SKM-1 treated with dmso at 0.1 percent for 144 hours (cell line): Measurements from ENCODE around the gene SDF4.

Source experiments
- DNase-seq: peaks from one replicate; lab custom pipeline; 2025; ENCODE audit not compliant: unreplicated experiment; lab: John Stamatoyannopoulos, UW

SDF4 gene

DNA sequence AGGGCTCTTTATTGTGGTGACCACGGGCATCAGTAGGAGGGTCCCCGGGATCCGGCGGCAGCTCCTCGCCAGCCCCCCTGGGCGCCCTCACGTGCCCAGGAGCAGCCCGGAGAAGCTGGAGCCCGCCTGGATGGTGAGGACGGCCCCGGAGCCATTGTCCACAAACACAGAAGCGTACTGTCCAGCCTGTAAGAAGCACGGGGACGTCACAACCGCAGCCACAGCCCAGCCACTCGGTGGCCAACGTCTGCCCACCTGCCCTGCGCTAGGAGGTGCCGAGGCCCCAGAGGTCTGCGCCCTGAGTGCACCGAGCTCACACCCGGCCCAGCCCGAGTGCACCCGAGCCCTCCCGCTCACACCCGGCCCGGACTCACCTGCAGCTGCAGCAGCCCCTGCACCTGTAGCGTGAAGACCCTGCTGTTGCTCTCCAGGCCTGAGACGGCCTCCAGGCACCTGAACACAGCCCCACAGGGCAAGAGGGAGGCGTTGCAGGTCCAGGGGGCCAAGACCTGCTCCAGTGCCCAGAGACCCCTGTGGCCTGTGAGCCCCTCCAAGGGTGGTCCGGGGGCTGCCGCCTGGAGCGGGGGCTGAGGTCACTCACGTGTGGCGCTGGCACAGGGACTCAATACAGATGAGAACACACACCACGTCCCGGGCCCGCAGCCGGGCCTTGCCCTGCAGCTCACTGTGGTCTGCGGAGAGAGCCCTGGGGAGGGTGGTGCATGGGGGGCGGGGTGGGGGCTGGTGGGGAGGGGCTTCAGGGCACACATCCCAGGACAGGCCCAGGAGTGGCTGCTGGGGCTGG lies 10.9 kb upstream of the SDF4 start:
- DNase-seq: no peak

DNA sequence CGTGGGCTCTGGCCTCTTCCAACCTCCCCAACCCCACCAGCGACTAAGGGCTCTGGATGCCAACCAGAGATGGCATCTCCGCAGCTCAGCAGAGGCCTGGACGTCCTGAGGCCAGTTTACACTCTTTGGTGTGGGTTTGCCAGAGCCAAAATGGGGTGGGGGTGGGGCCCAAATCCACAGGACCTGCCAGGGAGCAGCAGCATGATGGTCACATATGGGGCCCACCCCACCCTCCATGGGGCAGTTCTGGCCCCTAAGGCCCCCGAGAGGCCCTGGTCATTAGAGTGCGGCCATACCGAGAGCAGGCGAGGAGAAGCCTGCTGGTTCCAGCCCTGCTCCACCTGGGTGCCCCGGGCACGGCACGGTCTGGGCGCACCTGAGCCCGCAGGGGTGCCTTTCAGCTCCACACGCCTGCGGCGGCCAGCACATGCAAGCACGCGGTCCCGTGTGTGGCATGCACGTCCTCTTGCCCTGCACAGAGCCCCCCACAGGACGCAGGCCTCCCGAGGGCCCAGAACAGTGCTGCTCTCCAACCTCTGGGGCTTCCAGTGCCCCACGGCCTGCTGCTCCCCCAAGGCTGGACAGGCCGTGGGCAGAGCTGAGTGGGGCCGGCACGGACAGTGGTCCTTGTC lies 9.9 kb upstream of the SDF4 start:
- no peak for DNase-seq

DNA sequence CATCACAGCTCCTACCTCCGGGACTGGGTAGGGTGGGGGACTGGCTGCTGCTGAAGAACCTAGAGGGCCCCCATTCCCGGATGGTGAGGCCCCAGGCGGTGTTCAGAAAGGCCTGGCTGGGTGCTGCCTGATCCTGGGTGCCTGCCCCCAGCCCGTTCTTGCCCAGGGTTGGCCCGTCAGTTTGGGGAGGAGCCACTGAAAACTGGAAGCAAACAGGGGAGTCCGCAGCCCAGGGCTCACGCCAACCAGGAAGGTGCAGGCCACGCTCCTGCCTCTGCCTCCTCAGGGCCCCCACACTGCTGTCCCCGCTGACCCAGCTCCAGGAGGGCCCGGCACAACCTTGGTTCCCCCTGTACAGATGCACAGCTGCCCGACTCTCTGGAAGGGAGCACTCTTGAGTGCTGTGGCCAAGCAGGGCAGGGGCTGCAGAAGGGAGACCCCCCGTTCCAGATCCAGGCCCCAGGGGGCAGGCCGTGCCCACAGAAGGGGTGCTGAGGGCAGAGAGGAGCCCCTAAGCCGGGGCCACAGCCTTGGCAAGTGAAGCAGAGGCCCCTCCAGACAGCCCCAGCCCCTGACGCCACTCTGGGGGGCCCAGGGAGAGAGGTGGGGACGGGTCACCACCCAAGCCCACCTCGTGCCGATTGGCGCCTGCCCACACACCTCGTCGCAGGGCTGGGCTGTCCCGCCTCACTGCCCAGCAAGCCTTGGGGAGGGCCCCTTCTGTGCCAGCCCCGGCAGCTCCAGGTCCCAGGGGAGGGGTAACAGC lies 9.2 kb upstream of the SDF4 start:
- no peak for DNase-seq

DNA sequence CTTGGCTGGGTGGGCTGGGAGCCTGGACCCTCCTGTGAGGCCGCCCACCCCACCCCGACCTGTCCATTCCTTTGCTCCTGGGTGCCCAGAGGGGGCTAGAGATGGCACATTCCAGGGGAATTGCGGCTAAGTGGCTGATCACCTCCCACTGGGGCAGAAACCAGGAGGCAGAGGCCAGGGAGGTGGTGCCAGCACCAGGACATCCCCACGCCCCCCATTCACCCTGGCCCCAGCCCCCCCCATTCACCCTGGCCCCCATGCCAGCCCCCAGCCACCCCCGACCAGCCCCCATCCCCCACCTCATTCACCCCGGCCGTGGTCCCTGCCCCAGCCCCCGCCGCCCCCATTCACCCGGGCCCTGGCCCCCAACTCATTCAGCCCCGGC lies 8.5 kb upstream of the SDF4 start:
- no peak for DNase-seq

DNA sequence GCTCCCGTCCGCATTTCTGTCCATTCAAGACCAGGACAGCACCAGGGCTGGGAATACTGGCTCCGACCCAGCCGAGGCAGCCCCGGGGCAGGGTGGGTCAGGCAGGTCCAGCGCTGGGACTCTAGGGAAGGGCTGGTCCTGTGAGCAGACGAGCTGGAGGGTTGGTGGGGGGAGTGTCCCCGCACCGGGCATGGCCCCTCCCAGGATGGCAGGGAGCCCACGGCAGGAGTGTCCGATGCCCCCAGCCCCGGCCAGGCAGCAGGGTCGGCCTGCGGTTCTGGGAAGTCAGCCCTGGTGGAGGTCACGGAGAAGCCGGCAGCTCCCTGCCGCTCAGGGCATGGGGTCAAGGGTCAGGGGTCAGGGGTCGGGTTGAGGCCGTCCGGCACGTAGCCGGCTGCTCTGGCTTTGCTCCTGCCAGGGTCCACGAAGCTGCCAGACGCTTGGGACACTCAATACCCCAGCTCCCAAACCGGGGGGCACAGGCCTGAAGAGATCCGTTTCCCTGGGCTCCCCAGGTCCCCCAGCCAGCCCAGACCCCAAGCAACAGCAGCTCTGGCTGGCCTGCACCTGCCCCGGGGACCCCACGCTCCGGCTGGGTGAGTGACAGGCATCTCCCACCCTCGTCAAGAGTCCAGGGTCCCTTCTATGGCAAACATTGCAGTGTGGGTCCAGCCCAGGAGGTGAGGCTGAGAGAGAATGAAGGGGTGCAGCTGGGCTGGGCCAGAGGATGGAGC lies 8.0 kb upstream of the SDF4 start:
- no peak for DNase-seq

DNA sequence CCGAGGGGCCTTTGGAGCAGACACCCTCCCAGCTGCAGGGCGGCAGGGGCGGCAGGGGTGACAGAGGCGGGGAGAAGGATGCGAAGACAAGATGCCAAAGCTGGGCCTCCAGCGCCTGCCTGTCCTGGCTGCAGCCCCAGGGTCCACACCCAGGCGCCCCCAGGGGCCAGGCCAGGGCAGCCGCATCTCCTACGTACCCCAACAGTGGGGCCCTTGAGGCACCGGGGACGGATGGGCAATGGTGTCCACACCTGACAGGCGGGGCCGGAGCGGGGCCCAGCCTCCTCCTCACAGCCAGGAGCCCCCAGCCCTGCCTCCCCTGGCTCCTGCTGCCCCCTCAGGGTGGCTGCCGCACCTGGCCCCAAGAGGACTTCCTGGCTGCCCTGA lies 7.4 kb upstream of the SDF4 start:
- no peak for DNase-seq

DNA sequence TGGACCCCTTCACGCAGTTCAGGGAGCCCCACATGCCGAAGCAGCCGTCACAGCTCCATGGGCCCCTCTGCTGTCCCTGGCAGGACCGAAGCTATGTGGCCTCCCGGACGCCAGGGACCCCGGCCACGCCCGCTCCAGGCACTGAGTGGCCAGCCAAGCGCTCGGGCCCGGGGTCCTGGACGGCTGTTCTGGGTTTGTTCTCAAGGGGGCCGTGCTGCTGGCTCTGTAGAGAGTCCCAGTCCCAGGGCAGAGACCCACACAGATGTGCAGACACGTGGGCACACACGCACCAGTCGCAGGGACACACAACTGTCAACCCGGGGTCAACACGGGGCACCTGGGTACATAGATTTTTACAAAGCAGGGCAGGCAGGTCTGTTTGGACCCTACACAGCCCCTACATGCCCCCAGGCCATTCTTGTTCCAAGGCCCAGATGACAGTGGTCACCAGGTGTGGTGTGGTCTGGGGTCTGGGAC lies 6.9 kb upstream of the SDF4 start:
- DNase-seq: no peak

DNA sequence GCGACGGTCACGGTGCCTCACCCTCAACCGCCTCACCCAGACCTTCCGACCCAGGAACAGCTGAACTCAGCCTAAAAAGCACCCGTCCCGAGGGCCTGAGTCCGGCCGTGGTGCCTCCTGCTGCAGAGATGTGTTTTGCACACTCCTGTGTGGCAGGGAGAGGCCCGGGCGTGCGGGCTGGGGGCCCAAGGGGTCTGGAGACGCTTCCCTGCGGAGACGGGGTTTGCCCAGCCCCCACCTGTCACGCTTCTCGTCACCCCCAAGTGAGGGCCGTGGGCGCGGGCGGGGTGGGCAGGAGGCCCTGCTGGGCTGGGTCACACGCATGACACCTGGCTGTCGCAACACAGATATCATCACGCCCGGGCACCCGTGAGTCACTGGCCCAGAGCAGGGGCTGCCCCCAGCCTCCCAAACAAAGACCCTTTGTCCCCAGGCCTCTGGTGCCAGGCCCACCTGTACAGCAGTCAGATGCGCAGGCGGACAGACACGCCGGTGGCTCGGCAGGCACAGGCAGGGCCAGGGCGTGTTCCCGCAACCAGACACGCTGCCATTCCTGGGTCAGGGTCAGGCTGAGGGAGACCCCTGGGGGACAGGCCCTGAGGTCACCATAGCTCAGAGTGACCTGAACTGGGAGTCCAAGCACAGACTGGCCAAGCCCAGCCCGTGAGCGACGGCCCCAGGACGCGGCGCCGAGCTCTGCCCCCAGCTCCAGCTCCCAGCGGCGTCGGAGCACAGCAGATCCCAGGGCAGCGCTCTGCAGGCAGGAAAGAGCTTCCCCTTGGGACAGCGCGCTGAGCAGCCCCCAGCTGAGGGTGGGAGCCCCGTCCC lies 6.3 kb upstream of the SDF4 start:
- no peak for DNase-seq

DNA sequence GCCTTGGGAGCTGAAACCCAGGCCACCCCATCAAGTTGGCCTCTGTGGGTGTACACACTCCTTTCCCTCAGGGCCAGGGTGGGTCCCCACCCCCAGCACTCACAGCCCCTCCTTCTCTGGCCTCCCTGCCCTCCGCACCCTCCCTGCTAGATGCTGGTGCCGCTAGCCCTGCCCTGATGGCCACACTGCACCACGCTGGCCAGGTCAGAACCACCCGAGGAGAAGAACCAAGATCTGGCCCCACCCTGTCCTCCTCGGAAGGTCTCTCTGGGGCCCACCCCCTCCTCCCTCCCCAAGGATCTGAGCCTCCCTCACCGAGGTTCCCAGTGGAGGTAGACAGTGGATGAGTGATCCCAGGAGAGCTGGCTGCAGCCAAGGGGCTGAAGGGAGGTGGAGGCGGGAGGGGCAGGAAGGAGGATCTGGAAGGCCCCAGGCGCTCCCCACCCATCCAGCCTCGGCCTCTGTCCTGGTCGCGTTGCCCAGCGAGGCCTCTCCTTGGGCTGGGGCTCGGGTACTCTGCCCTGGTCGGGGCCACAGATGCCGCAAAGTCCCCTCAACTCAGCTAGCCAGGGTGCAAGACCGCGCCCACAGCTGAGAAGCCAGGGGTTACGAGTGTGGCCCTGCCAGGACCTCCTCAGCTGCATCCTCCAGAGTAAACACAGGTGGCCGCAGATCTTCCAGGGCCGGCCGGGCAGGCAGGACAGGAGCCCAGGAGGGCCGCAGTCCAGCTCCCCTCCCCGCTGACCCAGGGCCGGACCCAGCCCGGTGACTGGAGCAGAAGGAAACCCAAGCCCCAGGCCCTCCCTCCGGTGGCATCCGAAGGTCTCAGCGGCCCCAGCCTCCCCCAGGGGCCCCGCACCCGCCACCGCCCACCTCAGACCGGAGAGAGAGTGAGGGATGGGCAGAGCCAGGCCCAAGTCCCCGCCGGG lies 5.4 kb upstream of the SDF4 start:
- DNase-seq: no peak

DNA sequence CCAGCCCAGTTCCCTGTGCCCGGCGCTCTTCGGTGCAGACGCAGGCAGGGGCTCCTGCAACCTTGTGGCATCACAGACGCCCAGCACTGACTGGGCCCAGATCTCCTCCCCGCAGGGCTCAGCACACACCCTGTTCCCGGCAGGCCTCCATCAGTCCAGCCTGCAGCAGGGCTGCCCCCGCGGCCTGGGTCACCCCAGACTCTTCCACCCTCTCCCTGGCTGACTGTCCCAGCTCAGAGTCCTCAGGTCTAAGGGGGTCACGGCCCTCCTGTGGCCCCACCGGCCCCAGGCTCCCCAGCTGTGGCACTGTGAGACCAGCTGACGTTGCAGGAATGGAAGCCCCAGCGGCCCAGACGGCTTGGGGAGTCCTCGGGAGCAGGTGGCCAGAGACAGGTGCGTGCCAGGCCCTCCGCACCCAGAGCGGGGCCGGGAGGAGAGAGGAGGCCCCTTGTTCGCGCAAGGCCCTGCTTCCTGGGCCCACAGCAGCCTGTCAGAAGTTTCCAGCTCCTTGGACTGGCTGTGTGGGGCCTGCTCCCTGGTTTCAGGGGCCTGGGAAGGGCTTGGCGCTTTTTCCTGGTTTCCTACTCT lies 4.5 kb upstream of the SDF4 start:
- DNase-seq: no peak

DNA sequence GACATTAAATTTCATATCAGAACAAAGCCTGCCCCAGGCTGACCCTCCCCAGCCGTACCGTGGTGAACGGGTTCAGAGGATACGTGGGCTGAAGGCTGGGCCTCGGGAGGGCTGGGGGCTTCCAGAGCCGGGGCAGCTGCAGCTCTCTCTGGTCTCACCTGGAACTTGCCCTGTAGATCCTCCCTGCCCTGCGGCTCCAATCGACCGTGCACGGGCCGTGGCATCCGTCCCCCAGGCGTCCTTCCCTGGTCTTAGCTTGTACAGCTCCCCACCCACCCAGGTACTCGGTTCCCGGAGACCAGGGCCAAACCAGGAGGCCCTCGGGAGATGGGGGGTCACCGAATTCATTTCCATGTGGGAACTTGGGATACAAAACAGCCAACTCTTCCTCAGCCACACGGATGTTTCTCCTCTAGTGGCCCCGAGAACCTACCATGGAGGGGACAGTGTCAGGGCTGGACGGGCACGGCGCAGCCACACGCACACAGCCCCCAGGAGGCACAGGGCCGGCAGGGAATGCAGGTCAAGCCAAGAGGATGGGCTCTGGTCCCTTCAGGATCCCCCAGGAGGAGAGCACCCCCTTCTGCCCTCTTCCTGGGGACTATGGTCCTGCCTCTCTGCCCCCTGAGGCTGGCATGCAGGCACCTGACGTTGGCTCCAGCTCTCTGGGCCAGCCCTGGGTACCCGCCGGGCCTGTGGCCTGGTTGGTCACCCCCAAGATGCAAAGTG lies 3.4 kb upstream of the SDF4 start:
- no peak for DNase-seq

DNA sequence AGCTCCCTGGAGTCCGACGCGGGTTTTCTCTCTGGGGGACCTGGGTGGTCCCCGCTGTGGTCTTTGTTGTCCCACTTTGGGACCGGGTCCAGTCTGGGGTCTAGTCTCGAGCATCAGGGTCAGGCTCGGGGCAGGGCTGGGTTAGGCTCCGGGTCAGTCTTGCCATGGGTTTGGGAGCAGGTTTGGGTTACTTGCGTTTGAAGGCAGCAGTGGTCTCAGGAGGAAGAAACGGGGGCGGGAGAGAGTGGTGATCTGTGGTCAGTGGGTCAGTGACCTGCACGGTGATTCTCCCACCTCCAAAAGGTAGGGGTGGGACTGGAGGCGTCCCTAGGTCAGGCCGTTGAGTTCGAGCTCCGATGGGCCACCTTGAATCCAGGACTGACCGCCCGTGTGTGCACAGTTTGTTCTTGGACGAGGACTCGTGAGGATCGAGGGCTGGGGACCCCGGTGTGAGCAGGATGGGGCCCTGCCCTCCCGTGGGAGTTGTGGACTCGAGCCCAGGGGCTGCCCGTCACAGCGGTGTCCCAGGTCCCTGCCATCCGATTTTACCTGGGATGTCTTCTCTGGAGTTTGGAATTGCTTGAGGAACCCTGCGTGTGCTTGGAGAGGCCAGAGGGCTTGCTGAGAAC lies 2.5 kb upstream of the SDF4 start:
- no peak for DNase-seq

DNA sequence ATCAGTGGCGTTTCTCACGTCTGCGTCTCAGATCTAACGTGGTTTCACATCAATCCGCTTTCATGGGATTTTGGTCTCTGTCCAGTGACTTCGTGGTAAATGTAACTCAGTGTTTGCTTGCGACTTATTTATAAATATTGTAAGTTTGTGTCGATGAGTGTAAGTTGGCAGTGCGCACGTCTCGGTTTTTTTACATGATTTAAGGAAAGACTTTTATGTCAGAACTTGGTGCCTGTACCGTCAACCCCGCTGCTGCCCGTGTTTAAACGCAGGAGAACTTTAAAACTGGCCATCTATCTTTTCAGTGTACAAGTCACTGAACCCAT lies 1.7 kb upstream of the SDF4 start:
- DNase-seq: no peak

DNA sequence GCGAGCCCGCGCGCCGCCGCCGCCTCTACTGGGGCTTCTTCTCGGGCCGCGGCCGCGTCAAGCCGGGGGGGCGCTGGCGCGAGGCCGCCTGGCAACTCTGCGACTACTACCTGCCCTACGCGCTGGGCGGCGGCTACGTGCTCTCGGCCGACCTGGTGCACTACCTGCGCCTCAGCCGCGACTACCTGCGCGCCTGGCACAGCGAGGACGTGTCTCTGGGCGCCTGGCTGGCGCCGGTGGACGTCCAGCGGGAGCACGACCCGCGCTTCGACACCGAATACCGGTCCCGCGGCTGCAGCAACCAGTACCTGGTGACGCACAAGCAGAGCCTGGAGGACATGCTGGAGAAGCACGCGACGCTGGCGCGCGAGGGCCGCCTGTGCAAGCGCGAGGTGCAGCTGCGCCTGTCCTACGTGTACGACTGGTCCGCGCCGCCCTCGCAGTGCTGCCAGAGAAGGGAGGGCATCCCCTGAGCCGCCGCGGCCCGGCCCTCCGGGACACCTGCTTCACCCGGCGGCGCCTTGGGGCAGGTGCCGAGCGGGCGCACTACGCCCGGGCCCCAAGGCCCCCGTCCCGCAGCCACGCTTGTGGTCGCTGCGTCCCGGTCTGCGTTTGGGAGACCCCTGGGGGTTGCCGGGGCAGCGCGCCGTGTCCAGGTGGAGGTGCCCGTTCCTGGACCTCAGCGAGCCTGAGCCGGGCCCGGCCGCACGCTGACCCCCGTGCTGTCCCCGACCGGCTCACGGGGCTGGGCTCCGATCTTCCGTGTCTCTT lies 1.2 kb upstream of the SDF4 start:
- no peak for DNase-seq

DNA sequence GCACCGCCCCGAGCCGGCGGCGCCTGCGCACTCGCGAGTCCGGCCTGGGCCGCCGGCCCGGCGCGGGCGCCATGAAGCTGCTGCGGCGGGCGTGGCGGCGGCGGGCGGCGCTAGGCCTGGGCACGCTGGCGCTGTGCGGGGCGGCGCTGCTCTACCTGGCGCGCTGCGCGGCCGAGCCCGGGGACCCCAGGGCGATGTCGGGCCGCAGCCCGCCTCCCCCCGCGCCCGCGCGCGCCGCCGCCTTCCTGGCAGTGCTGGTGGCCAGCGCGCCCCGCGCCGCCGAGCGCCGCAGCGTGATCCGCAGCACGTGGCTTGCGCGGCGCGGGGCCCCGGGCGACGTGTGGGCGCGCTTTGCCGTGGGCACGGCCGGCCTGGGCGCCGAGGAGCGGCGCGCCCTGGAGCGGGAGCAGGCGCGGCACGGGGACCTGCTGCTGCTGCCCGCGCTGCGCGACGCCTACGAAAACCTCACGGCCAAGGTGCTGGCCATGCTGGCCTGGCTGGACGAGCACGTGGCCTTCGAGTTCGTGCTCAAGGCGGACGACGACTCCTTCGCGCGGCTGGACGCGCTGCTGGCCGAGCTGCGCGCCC lies 501 bp upstream of the SDF4 start, which contains the start of gene B3GALT6:
B3GALT6 (plus strand) TSS at position 30 of the 588 bp plus-strand sequence; CDS start at position 72, 42 bp downstream.
- no peak for DNase-seq

DNA sequence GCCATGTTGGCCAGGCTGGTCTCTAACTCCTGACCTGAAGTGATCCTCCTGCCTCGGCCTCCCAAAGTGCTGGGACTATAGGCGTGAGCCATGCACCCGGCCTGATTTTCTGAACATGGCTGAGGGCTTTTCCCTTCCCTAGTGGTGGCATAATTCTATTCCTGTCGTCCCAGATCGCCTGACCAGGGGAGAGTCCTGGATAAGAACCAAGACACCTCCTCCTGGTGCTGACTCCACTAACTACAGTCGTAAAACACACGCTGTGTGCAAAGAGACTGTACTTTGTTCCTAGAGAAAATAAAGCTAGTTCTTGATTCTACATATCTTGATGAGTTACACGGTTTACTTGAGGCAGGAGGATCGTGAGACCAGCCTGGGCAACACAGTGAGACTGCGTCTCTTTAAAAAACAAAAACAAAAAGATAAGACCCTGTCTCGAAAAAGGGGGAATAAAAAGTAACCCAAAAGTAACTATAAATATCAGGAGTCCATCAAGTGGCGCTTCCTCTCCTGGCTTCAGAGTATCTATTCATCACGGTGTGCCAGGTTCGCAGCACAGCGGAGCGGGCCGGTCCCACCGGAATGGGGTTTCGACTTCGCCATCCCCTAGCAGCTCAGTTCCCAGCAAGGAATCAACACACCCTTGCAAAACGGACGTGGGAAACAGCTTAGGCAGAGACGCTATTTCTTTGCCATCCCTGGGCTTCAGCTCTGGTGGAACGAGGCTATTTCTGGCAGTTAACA lies 973 bp downstream of the SDF4 start:
- no peak for DNase-seq
